GM19023 (cell line): ENCODE data around the gene PHLDB2.

Source experiments
- ATAC-seq: cut with Tn5 transposase; IDR thresholded peaks from one replicate; pipeline ENCODE4 v1.9.1; 2021; ENCODE audit warnings: mild to moderate bottlenecking, moderate library complexity; ENCODE audit not compliant: unreplicated experiment

PHLDB2 gene

DNA sequence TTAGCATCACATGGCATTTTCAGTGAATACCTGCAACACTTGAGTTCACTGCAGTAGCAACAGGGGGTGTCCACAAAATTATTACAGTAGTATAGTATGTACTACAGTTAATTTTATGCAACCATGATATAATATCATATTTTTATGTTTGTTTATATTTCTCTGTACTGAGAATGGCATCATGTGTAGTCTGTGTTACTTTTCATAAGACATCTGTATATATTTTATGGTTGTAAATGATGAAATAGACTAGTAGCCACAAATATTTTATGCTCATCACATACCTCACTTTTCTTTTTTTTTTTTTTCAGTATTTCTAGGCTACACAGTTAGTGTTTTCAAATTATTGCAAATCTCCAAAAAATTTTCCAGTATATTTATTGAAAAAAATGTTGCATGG lies 22.4 kb downstream of the PHLDB2 start:
- ATAC-seq = no peak

DNA sequence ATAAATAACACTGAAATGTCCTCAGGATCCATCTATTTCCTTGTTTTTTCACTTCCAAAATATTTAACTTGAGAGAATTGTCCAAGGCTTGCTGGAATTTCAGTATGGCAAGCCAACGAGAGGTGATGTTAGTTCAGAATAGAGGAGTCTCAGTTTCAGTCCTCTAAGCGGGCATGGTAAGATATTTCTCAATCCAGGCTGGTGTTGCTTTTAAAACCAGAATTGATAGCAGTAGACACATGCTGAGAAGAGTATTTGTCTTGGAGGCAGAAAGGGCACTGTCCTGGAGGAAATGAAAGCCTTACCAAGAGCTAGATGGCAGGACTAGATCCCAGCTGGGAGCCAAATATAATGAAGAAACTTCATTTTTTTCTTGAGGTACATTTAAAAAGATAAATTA lies 23.1 kb downstream of the PHLDB2 start:
- ATAC-seq = no peak

GRCh38 chr3:111882799-111883198 lies 23.7 kb downstream of the PHLDB2 start:
- ATAC-seq = peak; percentile 73

GRCh38 chr3:111884411-111885018 lies 25.4 kb downstream of the PHLDB2 start:
- ATAC-seq = no peak

DNA sequence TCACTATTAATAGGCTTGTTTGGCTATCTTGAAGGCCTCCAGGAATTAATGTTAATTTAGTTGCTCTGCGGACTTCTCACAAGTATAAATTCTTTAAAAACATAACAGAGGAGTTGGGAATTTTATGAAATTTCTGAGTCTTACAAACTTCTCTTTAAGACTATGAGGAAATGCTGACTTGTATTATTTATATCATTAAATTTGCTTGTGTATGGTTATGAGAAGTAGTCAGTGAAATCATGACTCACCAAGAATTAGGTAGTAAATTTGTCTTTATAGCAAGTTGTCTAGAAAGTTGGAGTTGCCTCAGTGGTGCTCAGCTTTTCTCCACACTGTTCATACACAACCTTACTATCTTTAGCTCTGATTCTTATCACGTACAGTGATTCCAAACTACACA lies 26.5 kb downstream of the PHLDB2 start:
- no peak for ATAC-seq

GRCh38 chr3:111890051-111890580 lies 31.1 kb downstream of the PHLDB2 start:
- no peak for ATAC-seq

DNA sequence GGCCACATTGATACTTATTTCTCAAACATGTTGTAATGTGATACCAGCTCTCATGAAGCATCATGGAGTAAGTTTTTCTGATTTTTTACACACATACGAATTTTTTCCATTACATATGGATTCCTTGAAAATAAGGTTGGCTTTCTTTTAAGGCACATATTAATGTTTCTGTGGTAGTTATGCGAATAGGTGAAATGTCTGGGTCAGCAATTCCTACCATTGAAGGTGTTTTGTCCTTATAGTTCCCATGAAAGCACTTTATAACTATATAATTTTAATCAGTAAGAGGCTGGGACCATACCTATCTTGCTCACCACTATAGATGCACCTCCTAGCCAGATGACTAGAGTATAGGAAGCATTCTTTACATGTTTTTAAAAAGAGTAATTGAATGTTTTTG lies 33.0 kb downstream of the PHLDB2 start:
- no peak for ATAC-seq

DNA sequence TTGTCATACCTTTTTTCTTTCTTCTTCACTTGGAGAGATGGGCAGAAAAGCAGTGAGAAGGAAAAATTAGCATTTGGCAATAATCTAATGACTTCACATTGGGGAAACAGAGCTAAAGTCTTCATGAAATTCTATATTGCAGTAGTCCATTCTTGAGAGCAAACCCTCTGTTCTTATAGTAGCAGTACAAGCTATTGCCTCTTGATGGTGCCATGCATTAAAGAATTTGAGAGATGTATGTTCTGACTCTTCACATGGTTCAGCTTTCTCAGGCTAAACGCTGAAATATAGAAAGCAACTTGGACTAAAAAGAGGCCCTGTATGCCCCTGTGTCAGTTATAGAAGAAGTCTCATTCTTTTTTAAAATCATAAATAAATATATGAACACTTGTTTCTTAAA lies 36.0 kb downstream of the PHLDB2 start:
- no peak for ATAC-seq

GRCh38 chr3:111899966-111900365 lies 40.9 kb downstream of the PHLDB2 start:
- ATAC-seq = no peak

DNA sequence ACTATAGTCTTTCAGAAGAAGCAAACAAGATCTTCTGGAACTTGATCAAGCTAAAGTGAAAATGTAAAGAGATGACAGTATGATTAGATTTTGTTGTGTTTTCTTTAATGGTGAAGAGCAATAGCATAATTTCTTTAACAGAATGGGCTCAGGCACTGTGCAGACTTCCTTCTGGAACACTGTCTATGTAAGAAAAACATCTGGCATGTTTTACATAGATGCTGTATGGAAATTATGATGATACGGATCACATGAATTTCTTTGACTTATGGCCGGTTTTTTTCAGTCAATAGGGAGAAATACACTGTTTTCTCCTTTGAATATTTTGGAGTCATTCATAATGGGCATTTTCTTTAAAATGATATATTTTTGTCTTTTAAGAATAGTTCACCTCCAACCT lies 42.6 kb downstream of the PHLDB2 start:
- ATAC-seq = no peak

- ATAC-seq = no peak
Measured at GRCh38 chr3:111902534-111902933, 43.5 kb downstream of the PHLDB2 start.

DNA sequence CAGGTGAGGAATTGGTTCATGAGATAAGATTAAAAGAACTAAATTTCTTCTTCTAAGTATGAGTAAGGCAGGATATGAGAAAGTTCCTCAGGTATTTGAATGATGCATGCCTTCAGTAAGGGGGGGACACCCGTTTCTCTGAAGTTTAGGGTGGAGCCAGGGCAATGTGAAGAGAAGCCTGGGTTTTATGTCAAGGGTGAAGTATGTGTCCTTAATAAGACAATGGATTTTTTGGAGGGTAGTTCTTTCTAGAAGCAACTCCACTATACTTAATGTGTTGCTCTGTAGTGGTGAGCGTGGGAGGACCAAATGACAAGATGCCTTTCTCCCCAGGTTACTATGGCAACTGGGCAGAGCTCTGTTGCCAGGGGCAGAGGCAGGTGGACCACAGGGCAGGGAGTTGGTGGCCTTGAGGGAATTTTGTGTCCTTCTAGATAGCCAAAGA lies 44.0 kb downstream of the PHLDB2 start:
- ATAC-seq = no peak

GRCh38 chr3:111904376-111905241 lies 45.5 kb downstream of the PHLDB2 start:
- ATAC-seq = no peak

- ATAC-seq = no peak
Measured at GRCh38 chr3:111906656-111907055, 47.6 kb downstream of the PHLDB2 start.

- ATAC-seq = no peak
Measured at GRCh38 chr3:111907151-111907550, 48.1 kb downstream of the PHLDB2 start.

GRCh38 chr3:111910806-111911205 lies 51.7 kb downstream of the PHLDB2 start:
- ATAC-seq = no peak

GRCh38 chr3:111911446-111911845 lies 52.4 kb downstream of the PHLDB2 start:
- no peak for ATAC-seq

- no peak for ATAC-seq
Measured at GRCh38 chr3:111913163-111913763, 54.2 kb downstream of the PHLDB2 start.

DNA sequence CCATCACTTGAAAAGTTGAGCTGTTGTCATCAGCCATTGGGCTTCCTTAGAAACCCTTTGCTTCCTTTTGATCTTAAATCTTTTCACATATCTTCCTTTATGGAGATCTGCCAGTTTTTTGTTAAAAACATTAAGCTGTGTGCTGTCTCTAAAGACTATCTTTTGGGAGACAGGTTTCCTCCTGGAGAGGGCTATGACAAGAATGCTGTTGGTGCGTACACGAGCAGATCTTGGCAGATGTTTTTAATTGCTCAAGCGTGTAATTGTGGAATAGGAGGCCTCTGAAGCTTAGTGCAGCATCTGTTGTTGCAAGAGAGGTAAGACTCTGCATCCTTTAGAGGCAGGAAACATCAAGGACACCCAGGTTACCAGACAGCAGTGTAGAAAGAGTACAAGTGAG lies 56.8 kb downstream of the PHLDB2 start:
- ATAC-seq = no peak

- ATAC-seq = no peak
Measured at GRCh38 chr3:111917300-111917699, 58.2 kb downstream of the PHLDB2 start.

GRCh38 chr3:111919370-111920065 lies 60.5 kb downstream of the PHLDB2 start:
- ATAC-seq = no peak
